HepG2 (cell line): ENCODE measurements around the gene HKDC1. TPM values are rescaled to one million over a fixed set of nuclear protein-coding genes. Genes with fewer than 3 reads are reported as not detected.

Source experiments
- ATAC-seq: fragments of 200-7000 bp; cut with Tn5 transposase; 3 replicates; pipeline ENCODE4 v1.9.1; 2020; ENCODE audit warnings: mild to moderate bottlenecking, moderate library complexity
- BruUV-seq: library from RNA; stranded (reverse); fragments of 400-500 nt; replicated peaks from 2 replicates; lab custom pipeline; 2021; lab: Mats Ljungman, UMichigan
- CTCF ChIA-PET: fragments of 300-600 bp; formaldehyde crosslinking; extraction: SDS; loops from one replicate; lab custom pipeline; 2021; ENCODE audit warnings: low total read pairs, inconsistent platforms, low intra/inter-chr PET ratio; lab: Yijun Ruan, JAX
- POLR2A ChIA-PET: fragments of 350-600 bp; sonication (Branson Sonifier 250); formaldehyde crosslinking; loops from one replicate; lab custom pipeline; 2020; ENCODE audit warnings: antibody characterized with exemption, inconsistent platforms; lab: Yijun Ruan, JAX
- DNase-seq: peaks from one replicate; pipeline ENCODE4 v3.0.0-alpha.2; 2015; ENCODE audit warnings: low spot score
- FAIRE-seq: peaks from 3 replicates; lab custom pipeline; 2011; peaks lifted over from hg19 to GRCh38; lab: Jason Lieb, UNC
- H2AFZ ChIP-seq: one replicate; pipeline ENCODE4 v1.6.1; 2011; ENCODE audit warnings: low read length, inconsistent platforms
- H3K27ac ChIP-seq: fragments of 300-600 bp; 3 replicates; pipeline ENCODE4 v1.8.0; 2011; ENCODE audit warnings: mixed run types, mild to moderate bottlenecking, mixed read lengths, low read length, inconsistent platforms; ENCODE audit not compliant: insufficient read depth; ENCODE audit errors: extremely low read length
- H3K27me3 ChIP-seq, 2 experiments: fragments of 200-600 bp in 1 of 2; 2 replicates in 1 of 2; 3 replicates in 1 of 2; pipeline versions ENCODE4 v1.6.0 to v1.8.0; 2011; ENCODE audit warnings: low read length in 2 of 2, mild to moderate bottlenecking in 2 of 2, moderate library complexity in 2 of 2, inconsistent platforms in 1 of 2; ENCODE audit not compliant: insufficient read depth in 2 of 2, control insufficient read depth in 1 of 2
- H3K36me3 ChIP-seq, 2 experiments: fragments of 200-600 bp in 1 of 2; replicated peaks in 1 of 2; 2 replicates in 1 of 2; 3 replicates in 1 of 2; pipeline versions ENCODE4 v1.5.1 to v1.8.0; 2011; ENCODE audit warnings: low read length in 2 of 2, inconsistent platforms in 1 of 2; ENCODE audit not compliant: insufficient read depth in 2 of 2, control insufficient read depth in 1 of 2
- H3K4me1 ChIP-seq: 2 replicates; pipeline ENCODE4 v1.5.1; 2012; ENCODE audit warnings: low read length, inconsistent platforms; ENCODE audit not compliant: insufficient read depth
- H3K4me2 ChIP-seq: 2 replicates; pipeline ENCODE4 v1.6.0; 2011; ENCODE audit warnings: low read depth, low read length, inconsistent platforms
- H3K4me3 ChIP-seq, 3 experiments: fragments of 200-600 bp in 1 of 3; sonication (generic), shearing (Covaris generic) in 1 of 3; replicated peaks in 1 of 3; 2 replicates each; pipeline ENCODE4 v1.5.1; 2011 to 2016; ENCODE audit warnings: low read length in 3 of 3, inconsistent platforms in 2 of 3, low read depth in 2 of 3, mild to moderate bottlenecking in 2 of 3, control low read depth in 1 of 3, mixed read lengths in 1 of 3; ENCODE audit not compliant: insufficient read depth in 1 of 3
- H3K79me2 ChIP-seq: one replicate; pipeline ENCODE4 v1.6.1; 2011; ENCODE audit warnings: low read length, inconsistent platforms; ENCODE audit not compliant: insufficient read depth
- H3K9ac ChIP-seq: 2 replicates; pipeline ENCODE4 v1.6.0; 2011; ENCODE audit warnings: mild to moderate bottlenecking, low read depth, low read length, inconsistent platforms; ENCODE audit not compliant: insufficient read depth
- H3K9me3 ChIP-seq: 2 replicates; pipeline ENCODE4 v1.5.1; 2012; ENCODE audit warnings: mild to moderate bottlenecking, low read length
- H4K20me1 ChIP-seq: 2 replicates; pipeline ENCODE4 v1.6.0; 2011; ENCODE audit warnings: inconsistent platforms, mild to moderate bottlenecking, low read length, moderate library complexity; ENCODE audit not compliant: insufficient read depth
- CAMTA2 ChIP-seq: sonication (generic); formaldehyde crosslinking; IDR thresholded peaks from 2 replicates; pipeline ENCODE4 v1.4.0; 2020; ENCODE audit warnings: mild to moderate bottlenecking, missing genetic modification reagents, borderline replicate concordance
- CEBPG ChIP-seq: IDR thresholded peaks from 2 replicates; pipeline ENCODE4 v1.6.1; 2016
- NFRKB ChIP-seq: fragments of 450-650 bp; IDR thresholded peaks from 2 replicates; pipeline ENCODE4 v1.6.1; 2017
- SMC3 ChIP-seq: IDR thresholded peaks from 2 replicates; pipeline ENCODE4 v1.6.1; 2011; ENCODE audit warnings: low read length, improper control_type of control experiment
- SOX5 ChIP-seq: IDR thresholded peaks from 2 replicates; pipeline ENCODE4 v1.6.1; 2016; ENCODE audit warnings: borderline replicate concordance
- TGIF2 ChIP-seq: IDR thresholded peaks from 2 replicates; pipeline ENCODE4 v1.6.1; 2016; ENCODE audit warnings: control low read depth, missing compliant biosample characterization
- ZNF235 ChIP-seq: sonication (generic); formaldehyde crosslinking; IDR thresholded peaks from 2 replicates; pipeline ENCODE4 v1.8.1; 2023; ENCODE audit warnings: mild to moderate bottlenecking, missing genetic modification reagents, borderline replicate concordance
- ZNF432 ChIP-seq: sonication (generic); formaldehyde crosslinking; IDR thresholded peaks from 2 replicates; pipeline ENCODE4 v1.5.0; 2020; ENCODE audit warnings: missing genetic modification reagents, mild to moderate bottlenecking, borderline replicate concordance
- ZNF605 ChIP-seq: sonication (generic); formaldehyde crosslinking; IDR thresholded peaks from 2 replicates; pipeline ENCODE4 v1.8.0; 2022; ENCODE audit warnings: mild to moderate bottlenecking, missing genetic modification reagents
- ZNF670 ChIP-seq: sonication (generic); formaldehyde crosslinking; IDR thresholded peaks from 2 replicates; pipeline ENCODE4 v1.8.0; 2022; ENCODE audit warnings: mild to moderate bottlenecking, missing genetic modification reagents, borderline replicate concordance
- WGBS: methylation state at CpG from one replicate; pipeline ENCODE4 v1.1.6; 2017; ENCODE audit warnings: low lambda C conversion rate; 5-methylcytosine and 5-hydroxymethylcytosine counted together
- in situ Hi-C: cut with HindIII; loops from 2 replicates; pipeline ENCODE4 v1.10.0; 2017; ENCODE audit warnings: low pct_unique_long_range_greater_than_20kb; ENCODE audit not compliant: extremely low pct_ligation_motif_present
- intact Hi-C: fragments of 100-400 bp; cut with micrococcal nuclease; formaldehyde crosslinking; loops from one replicate; pipeline ENCODE4 v1.10.0; 2022; ENCODE audit not compliant: unreplicated experiment
- polyA plus RNA-seq, 8 experiments: library from polyadenylated mRNA; depleted of rRNA in 3 of 8; stranded (reverse) in 7 of 8; unstranded in 1 of 8; fragments of >200 nt; fragmentation: Illumina TruSeq in 4 of 8; extraction: Trizol in 4 of 8; gene quantifications; 2 replicates each; pipeline versions ENCODE4 v1.2.1 to v1.2.3, GENCODE V29; 2011 to 2016; ENCODE audit warnings: low read depth in 4 of 8, missing spikeins in 1 of 8, mixed read lengths in 1 of 8; ENCODE audit not compliant: insufficient read depth in 1 of 8
- total RNA-seq, 5 experiments: library from RNA; depleted of rRNA; stranded (reverse); fragments of >200 nt; fragmentation: Illumina TruSeq; extraction: Trizol; gene quantifications; 2 replicates each; pipeline ENCODE4 v1.2.3, GENCODE V29; 2016; ENCODE audit warnings: low read depth in 1 of 5
- TF ChIP-seq, protein P1 (sequence below): sonication (generic); formaldehyde crosslinking; IDR thresholded peaks from 2 replicates; pipeline ENCODE4 v1.4.0; 2020; ENCODE audit warnings: missing genetic modification reagents; ENCODE audit errors: not compliant biosample characterization
- TF ChIP-seq, protein P2 (sequence below): sonication (generic); formaldehyde crosslinking; IDR thresholded peaks from 2 replicates; pipeline ENCODE4 v1.9.0; 2022; ENCODE audit warnings: missing genetic modification reagents, mild to moderate bottlenecking, borderline replicate concordance
- TF ChIP-seq, protein P3 (sequence below): sonication (generic); formaldehyde crosslinking; IDR thresholded peaks from 2 replicates; pipeline ENCODE4 v1.4.0; 2020; ENCODE audit warnings: missing genetic modification reagents

The HKDC1 gene
- total and polyA plus RNA-seq, 2 of the 13 experiments (the other 11 are each of a cell fraction or from before 2014, with no cell fraction given), result 8.1 to 12.4 TPM

DNA sequence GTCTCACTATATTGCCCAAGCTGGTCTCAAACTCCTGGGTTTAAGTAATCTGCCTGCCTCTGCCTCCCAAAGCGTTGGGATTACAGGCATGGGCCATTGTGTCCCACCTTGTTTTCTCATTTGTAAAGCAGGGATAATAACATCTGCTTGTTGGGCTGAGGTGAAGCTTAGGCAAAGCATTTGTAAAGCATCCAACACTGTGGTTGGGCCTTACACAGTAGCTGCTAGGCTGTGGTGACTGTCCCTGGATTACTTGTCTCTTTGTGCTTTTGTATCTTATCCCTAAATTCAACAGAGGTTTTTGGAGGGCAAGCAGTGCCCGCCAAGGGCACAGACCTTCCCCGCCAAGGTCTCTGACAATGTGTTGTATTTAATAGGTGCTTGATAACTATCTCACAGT lies 14.3 kb downstream of the HKDC1 start:
- H3K27me3 ChIP-seq, result no peaks in the 10 kb centered on the region
- no peaks in the 10 kb centered on the region for H3K79me2 ChIP-seq
- no peak for TF ChIP-seq SOX5
- no peak for TF ChIP-seq ZNF432 (CRISPR knock-in tag)
- TF ChIP-seq ZNF235 (CRISPR knock-in tag), result no peak
- TF ChIP-seq, protein P1, sequence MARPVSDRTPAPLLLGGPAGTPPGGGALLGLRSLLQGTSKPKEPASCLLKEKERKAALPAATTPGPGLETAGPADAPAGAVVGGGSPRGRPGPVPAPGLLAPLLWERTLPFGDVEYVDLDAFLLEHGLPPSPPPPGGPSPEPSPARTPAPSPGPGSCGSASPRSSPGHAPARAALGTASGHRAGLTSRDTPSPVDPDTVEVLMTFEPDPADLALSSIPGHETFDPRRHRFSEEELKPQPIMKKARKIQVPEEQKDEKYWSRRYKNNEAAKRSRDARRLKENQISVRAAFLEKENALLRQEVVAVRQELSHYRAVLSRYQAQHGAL (CRISPR knock-in tag), result no peak
- H3K4me2 ChIP-seq, result no peak overlapping the region
- no peak overlapping the region for H3K4me3 ChIP-seq
- no peak overlapping the region for H2AFZ ChIP-seq
- BruUV-seq, result no TSS peak
- no peak for ATAC-seq
- no peaks in the 10 kb centered on the region; the same call in 1 of the 2 replicates for H4K20me1 ChIP-seq
- no peak for FAIRE-seq
- no peaks in the 10 kb centered on the region for H3K9me3 ChIP-seq
- H3K36me3 ChIP-seq, result no peaks in the 10 kb centered on the region; a peak in 4 of 5 replicates
- H3K27ac ChIP-seq, result no peak overlapping the region
- ChIA-PET POLR2A (no interaction called here), CTCF (no interaction called here)
- in situ Hi-C loops, result loop anchor here (10.0 kb wide), 1 partner anchor 270 kb away; no protein-coding TSS in a partner anchor
- WGBS, result 99% methylated on average over 3 of the region's 3 CpGs
- DNase-seq, result no peak
- H3K4me1 ChIP-seq, result peaks cover 10% of the 10 kb centered on the region
- H3K9ac ChIP-seq, result no peak overlapping the region
- intact Hi-C loops, result no loop called here

DNA sequence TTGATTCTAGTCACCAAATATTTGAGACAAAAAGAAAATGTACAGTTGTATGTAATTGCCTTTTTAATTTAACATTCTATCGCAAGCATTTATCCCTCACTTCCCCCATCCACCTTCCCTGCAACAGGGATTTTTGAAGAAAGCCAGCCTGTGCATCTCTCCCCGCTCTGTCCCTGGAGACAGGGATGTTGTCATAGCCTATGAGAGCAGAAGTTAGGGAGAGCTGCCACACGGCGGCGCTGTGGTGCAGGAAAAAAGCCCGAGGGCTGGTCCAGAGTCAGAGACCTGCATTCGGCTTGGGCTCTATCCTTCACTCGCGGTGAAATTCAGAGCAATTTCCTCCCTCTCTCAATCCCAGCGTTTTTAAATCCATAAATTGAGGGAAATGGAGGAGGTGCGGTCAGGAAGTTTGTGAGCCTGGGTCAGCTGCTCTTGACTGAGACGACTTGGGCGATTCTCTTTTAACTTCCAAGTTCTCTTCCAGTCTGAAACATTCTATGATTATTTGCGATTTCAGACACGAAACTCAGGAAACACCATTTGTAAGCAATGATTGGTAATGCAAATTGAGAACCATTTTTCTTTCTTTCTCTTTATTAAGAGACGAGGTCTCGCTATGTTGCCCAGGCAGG lies 17.5 kb downstream of the HKDC1 start:
- no peaks in the 10 kb centered on the region for H3K4me1 ChIP-seq
- no peaks in the 10 kb centered on the region; a peak in 2 of 5 replicates for H3K36me3 ChIP-seq
- H3K4me2 ChIP-seq, result no peak overlapping the region
- ChIA-PET POLR2A (no interaction called here), CTCF (interaction anchor here (0.7 to 3.2 kb wide), 4 partner anchors 16 to 270 kb away, joined by 3 to 34 read pairs (median 4); no protein-coding TSS in a partner anchor)
- BruUV-seq, result no TSS peak
- no peaks in the 10 kb centered on the region for H3K79me2 ChIP-seq
- H3K27me3 ChIP-seq, result no peaks in the 10 kb centered on the region
- in situ Hi-C loops (loop anchor here (5.0 to 10.0 kb wide), 2 partner anchors 150 to 267 kb away; no protein-coding TSS in a partner anchor), intact Hi-C loops (loop anchor here (1.0 kb wide), 2 partner anchors 155 to 270 kb away; no protein-coding TSS in a partner anchor)
- H3K9me3 ChIP-seq, result no peaks in the 10 kb centered on the region
- no peak overlapping the region for H3K9ac ChIP-seq
- ATAC-seq (peak; percentile 99), DNase-seq (peak; percentile 50), FAIRE-seq (peak; percentile 83)
- H4K20me1 ChIP-seq, result no peaks in the 10 kb centered on the region; the same call in 1 of the 2 replicates
- H2AFZ ChIP-seq, result no peak overlapping the region
- H3K27ac ChIP-seq, result no peak overlapping the region
- no peak overlapping the region for H3K4me3 ChIP-seq
- 47% methylated on average over 17 of the region's 17 CpGs for WGBS
- TF ChIP-seq ZNF670 (no peak), ZNF605 (CRISPR knock-in tag) (peak; percentile 18; the same call in 1 of the 2 replicates), CAMTA2 (no peak), CEBPG (CRISPR knock-in tag) (peak; percentile 51; the same call in 1 of the 2 replicates), NFRKB (no peak), TGIF2 (CRISPR knock-in tag) (0 out of 2 replicates have a peak, but pooled peaks have one; percentile 37), SMC3 (peak; percentile 94)
- TF ChIP-seq, protein P2, sequence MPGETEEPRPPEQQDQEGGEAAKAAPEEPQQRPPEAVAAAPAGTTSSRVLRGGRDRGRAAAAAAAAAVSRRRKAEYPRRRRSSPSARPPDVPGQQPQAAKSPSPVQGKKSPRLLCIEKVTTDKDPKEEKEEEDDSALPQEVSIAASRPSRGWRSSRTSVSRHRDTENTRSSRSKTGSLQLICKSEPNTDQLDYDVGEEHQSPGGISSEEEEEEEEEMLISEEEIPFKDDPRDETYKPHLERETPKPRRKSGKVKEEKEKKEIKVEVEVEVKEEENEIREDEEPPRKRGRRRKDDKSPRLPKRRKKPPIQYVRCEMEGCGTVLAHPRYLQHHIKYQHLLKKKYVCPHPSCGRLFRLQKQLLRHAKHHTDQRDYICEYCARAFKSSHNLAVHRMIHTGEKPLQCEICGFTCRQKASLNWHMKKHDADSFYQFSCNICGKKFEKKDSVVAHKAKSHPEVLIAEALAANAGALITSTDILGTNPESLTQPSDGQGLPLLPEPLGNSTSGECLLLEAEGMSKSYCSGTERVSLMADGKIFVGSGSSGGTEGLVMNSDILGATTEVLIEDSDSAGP, result 0 out of 2 replicates have a peak, but pooled peaks have one; percentile 20
- TF ChIP-seq, protein P3, sequence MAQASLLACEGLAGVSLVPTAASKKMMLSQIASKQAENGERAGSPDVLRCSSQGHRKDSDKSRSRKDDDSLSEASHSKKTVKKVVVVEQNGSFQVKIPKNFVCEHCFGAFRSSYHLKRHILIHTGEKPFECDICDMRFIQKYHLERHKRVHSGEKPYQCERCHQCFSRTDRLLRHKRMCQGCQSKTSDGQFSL, result no peak
